HepG2 (cell line): ENCODE data around the gene TPSAB1.

Source experiments
- ATF4 ChIP-seq, 2 experiments: fragments of 450-650 bp in 1 of 2; sonication (generic) in 1 of 2; formaldehyde crosslinking; IDR thresholded peaks; 2 replicates each; pipeline versions ENCODE4 v1.5.0 to v1.8.0; 2020 to 2022; ENCODE audit warnings: mild to moderate bottlenecking in 1 of 2, missing genetic modification reagents in 1 of 2
- CTCF ChIP-seq: sonication (generic); formaldehyde crosslinking; IDR thresholded peaks from 2 replicates; pipeline ENCODE4 v1.5.0; 2020; ENCODE audit warnings: mild to moderate bottlenecking, missing genetic modification reagents, moderate library complexity
- DNMT1 ChIP-seq: sonication (generic); formaldehyde crosslinking; IDR thresholded peaks from 2 replicates; pipeline ENCODE4 v1.5.1; 2020; ENCODE audit warnings: mild to moderate bottlenecking, missing genetic modification reagents
- EZH2 ChIP-seq: conservative IDR thresholded peaks from 2 replicates; pipeline ENCODE4 v1.6.1; 2012; ENCODE audit warnings: mild to moderate bottlenecking, low read depth, low read length, moderate library complexity
- KDM5A ChIP-seq: fragments of 200-600 bp; sonication (generic); IDR thresholded peaks from 2 replicates; pipeline ENCODE4 v1.7.0; 2018; ENCODE audit warnings: antibody characterized with exemption, mild to moderate bottlenecking, low read length, borderline replicate concordance
- MEF2D ChIP-seq: sonication (generic); formaldehyde crosslinking; IDR thresholded peaks from 2 replicates; pipeline ENCODE4 v1.5.1; 2020; ENCODE audit warnings: mild to moderate bottlenecking, missing genetic modification reagents
- MXI1 ChIP-seq: IDR thresholded peaks from 3 replicates; pipeline ENCODE4 v1.6.1; 2012; ENCODE audit warnings: low read depth, low read length, inconsistent platforms, borderline replicate concordance
- NFIC ChIP-seq: IDR thresholded peaks from 2 replicates; pipeline ENCODE4 v1.6.1; 2012; ENCODE audit warnings: mild to moderate bottlenecking, low read length, inconsistent platforms
- POLR2A ChIP-seq, 2 experiments: IDR thresholded peaks; 2 replicates each; pipeline ENCODE4 v1.6.1; 2011; ENCODE audit warnings: low read depth in 2 of 2, low read length in 2 of 2, mild to moderate bottlenecking in 1 of 2, moderate library complexity in 1 of 2; ENCODE audit not compliant: insufficient read depth in 1 of 2
- RFX5 ChIP-seq: IDR thresholded peaks from 2 replicates; pipeline ENCODE4 v1.6.1; 2011; ENCODE audit warnings: low read depth, low read length, improper control_type of control experiment
- SUZ12 ChIP-seq: fragments of 150-350 bp; IDR thresholded peaks from 2 replicates; pipeline ENCODE4 v1.6.1; 2014; ENCODE audit warnings: low read depth, low read length
- TAF1 ChIP-seq: sonication (generic); formaldehyde crosslinking; IDR thresholded peaks from 2 replicates; pipeline ENCODE4 v1.4.0; 2020; ENCODE audit warnings: missing genetic modification reagents
- ZNF143 ChIP-seq: sonication (generic); formaldehyde crosslinking; IDR thresholded peaks from 2 replicates; pipeline ENCODE4 v1.4.0; 2020; ENCODE audit warnings: missing genetic modification reagents

DNA sequence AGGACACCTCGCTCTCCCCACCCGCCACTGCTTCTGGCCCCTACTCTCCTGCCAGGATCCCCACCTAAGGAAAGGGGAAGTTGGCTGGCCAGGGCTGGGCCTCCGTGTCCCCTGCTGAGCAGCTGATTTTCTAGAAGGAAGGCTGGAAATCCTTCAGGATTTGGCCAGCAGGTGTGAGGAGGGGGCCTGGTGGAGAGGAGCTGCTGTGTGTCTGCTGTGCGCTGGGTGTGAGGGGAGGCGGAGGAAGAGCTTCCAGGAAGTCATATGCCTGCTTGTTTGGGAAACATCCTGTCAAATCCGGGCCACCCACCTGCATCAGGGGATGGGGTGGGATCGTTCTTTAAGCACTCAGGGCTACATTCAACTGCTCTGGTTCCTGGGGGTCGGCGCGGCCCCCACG is 44.0 kb upstream of the TPSAB1 start:
- TF ChIP-seq RFX5: no peak
- no peak for TF ChIP-seq ATF4 (CRISPR knock-in tag; IDR thresholded peaks at IDR 0.05)
- no peak for TF ChIP-seq POLR2A (IDR thresholded peaks at IDR 0.05; ENCODE audit: insufficient read depth in 1 of 2, low read depth in 2 of 2, low read length in 2 of 2)
- TF ChIP-seq ZNF143 (CRISPR knock-in tag): no peak
- TF ChIP-seq TAF1 (CRISPR knock-in tag): no peak
- TF ChIP-seq EZH2: no peak
- TF ChIP-seq CTCF (CRISPR knock-in tag): no peak
- TF ChIP-seq MEF2D (CRISPR knock-in tag): no peak
- no peak for TF ChIP-seq SUZ12
- no peak for TF ChIP-seq MXI1
- no peak for TF ChIP-seq DNMT1 (CRISPR knock-in tag)
- no peak for TF ChIP-seq KDM5A
- TF ChIP-seq NFIC: no peak
